ENCODE data around the gene CACNG1.

CACNG1 gene

GRCh38 chr17:67043283-67043682, 1.1 kb upstream of the CACNG1 start:
- no peak overlapping the region for H3K4me3 ChIP-seq (ENCODE audit: low read length)
- DNase-seq (ENCODE audit: low read depth) = no peak
- no peak for TF ChIP-seq CTCF (IDR thresholded peaks at IDR 0.05; ENCODE audit: insufficient read depth, low read depth, low read length, missing control alignments)

- no peak for TF ChIP-seq CTCF (IDR thresholded peaks at IDR 0.05; ENCODE audit: insufficient read depth, low read depth, low read length, missing control alignments)
- no peak for DNase-seq (ENCODE audit: low read depth)
- no peak overlapping the region for H3K4me3 ChIP-seq (ENCODE audit: low read length)
Measured at GRCh38 chr17:67044940-67045339, 586 bp downstream of the CACNG1 start.

- TF ChIP-seq CTCF (IDR thresholded peaks at IDR 0.05; ENCODE audit: insufficient read depth, low read depth, low read length, missing control alignments) = no peak
- no peak overlapping the region for H3K4me3 ChIP-seq (ENCODE audit: low read length)
- DNase-seq (ENCODE audit: low read depth) = no peak
Measured at GRCh38 chr17:67046398-67046797, 2.0 kb downstream of the CACNG1 start.

GRCh38 chr17:67047382-67047781, 3.0 kb downstream of the CACNG1 start:
- no peak overlapping the region for H3K4me3 ChIP-seq (ENCODE audit: low read length)
- TF ChIP-seq CTCF (IDR thresholded peaks at IDR 0.05; ENCODE audit: insufficient read depth, low read depth, low read length, missing control alignments) = no peak
- no peak for DNase-seq (ENCODE audit: low read depth)

- DNase-seq (ENCODE audit: low read depth) = no peak
- H3K4me3 ChIP-seq (ENCODE audit: low read length) = no peak overlapping the region
- TF ChIP-seq CTCF (IDR thresholded peaks at IDR 0.05; ENCODE audit: insufficient read depth, low read depth, low read length, missing control alignments) = no peak
Measured at GRCh38 chr17:67049025-67049739, 4.8 kb downstream of the CACNG1 start.

GRCh38 chr17:67050066-67050465, 5.7 kb downstream of the CACNG1 start:
- no peak for DNase-seq (ENCODE audit: low read depth)
- no peak overlapping the region for H3K4me3 ChIP-seq (ENCODE audit: low read length)
- TF ChIP-seq CTCF (IDR thresholded peaks at IDR 0.05; ENCODE audit: insufficient read depth, low read depth, low read length, missing control alignments) = no peak
